OCI-LY3 (cell line): ENCODE measurements around the gene FRMPD4.

Experiments
- H2AFZ ChIP-seq: fragments of 200-600, 300-600 bp; shearing (Covaris generic); 2 replicates; pipeline ENCODE4 v1.6.0; 2014; ENCODE audit warnings: antibody characterized with exemption, low read depth, low read length
- H3K27ac ChIP-seq: fragments of 200-600, 300-600 bp; sonication (generic); 2 replicates; pipeline ENCODE4 v1.5.1; 2014; ENCODE audit warnings: mild to moderate bottlenecking, low read length, moderate library complexity, mixed read lengths
- H3K27me3 ChIP-seq: fragments of 200-600, 300-600 bp; sonication (generic); 2 replicates; pipeline ENCODE4 v1.6.1; 2014; ENCODE audit warnings: low read depth, low read length, mixed read lengths
- H3K36me3 ChIP-seq: fragments of 200-600, 300-600 bp; sonication (generic); replicated peaks from 2 replicates; pipeline ENCODE3; 2014; ENCODE audit warnings: low read depth, low read length, mixed read lengths
- H3K4me1 ChIP-seq: fragments of 300-600, 200-600 bp; sonication (generic); 2 replicates; pipeline ENCODE4 v1.6.1; 2014; ENCODE audit warnings: low read length, mixed read lengths
- H3K4me2 ChIP-seq: fragments of 200-600, 300-600 bp; sonication (generic); 2 replicates; pipeline ENCODE4 v1.6.1; 2014; ENCODE audit warnings: low read length, mixed read lengths
- H3K4me3 ChIP-seq: fragments of 300-600, 200-600 bp; sonication (generic); 2 replicates; pipeline ENCODE4 v1.5.1; 2014; ENCODE audit warnings: antibody characterized with exemption, mild to moderate bottlenecking, low read length, moderate library complexity
- H3K79me2 ChIP-seq: fragments of 300-600, 200-600 bp; shearing (Covaris generic); 2 replicates; pipeline ENCODE4 v1.6.1; 2014; ENCODE audit warnings: mild to moderate bottlenecking, low read length, mixed read lengths
- H3K9ac ChIP-seq: fragments of 300-600, 200-600 bp; shearing (Covaris generic); 2 replicates; pipeline ENCODE4 v1.6.0; 2014; ENCODE audit warnings: mild to moderate bottlenecking, low read length, moderate library complexity
- H3K9me3 ChIP-seq: fragments of 200-600, 300-600 bp; shearing (Covaris generic); 2 replicates; pipeline ENCODE4 v1.6.1; 2014; ENCODE audit warnings: low read length, mixed read lengths; ENCODE audit not compliant: insufficient read depth
- H4K20me1 ChIP-seq: fragments of 200-600, 300-600 bp; sonication (generic); 2 replicates; pipeline ENCODE4 v1.6.1; 2016; ENCODE audit warnings: low read length, mixed read lengths; ENCODE audit not compliant: insufficient read depth
- EZH2phosphoT487 ChIP-seq: fragments of 200-600 bp; shearing (Covaris generic); IDR thresholded peaks from 2 replicates; pipeline ENCODE4 v1.6.1; 2018; ENCODE audit warnings: antibody characterized with exemption, mixed run types, low read depth
- TF ChIP-seq, protein P1 (sequence below): fragments of 200-600, 300-600 bp; sonication (generic); IDR thresholded peaks from 2 replicates; pipeline ENCODE4 v1.5.1; 2014; ENCODE audit warnings: antibody characterized with exemption, low read length, low read depth

Gene FRMPD4

DNA sequence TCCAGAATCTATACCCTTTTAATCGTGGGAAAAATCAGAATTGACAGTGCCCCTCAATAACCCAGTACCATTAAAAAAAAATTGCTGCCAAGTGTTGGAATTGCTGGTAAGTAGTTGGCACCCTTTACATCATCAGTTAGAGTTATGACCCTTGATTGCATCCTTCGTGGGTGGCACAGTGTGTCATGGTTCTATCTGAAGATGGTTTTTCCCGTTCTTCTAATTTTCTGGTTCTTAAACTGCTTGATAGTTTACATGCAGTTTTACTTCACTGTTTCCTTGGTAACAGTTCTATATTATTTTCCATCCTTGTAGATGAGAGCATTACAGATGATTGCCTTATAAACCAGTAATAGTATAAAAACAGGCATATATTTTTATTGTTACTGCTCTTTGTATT lies 3.2 kb downstream of the FRMPD4 start:
- Histone ChIP-seq H3K27ac (peak overlapping the region; percentile 89), H3K9me3 (no peaks in the 10 kb centered on the region), H3K4me2 (peak overlapping the region; percentile 66), H2AFZ (no peak overlapping the region), H3K4me1 (peaks cover 44% of the 10 kb centered on the region), H3K4me3 (no peak overlapping the region), H3K27me3 (no peaks in the 10 kb centered on the region), H3K9ac (no peak overlapping the region; the same call in 1 of the 2 replicates), H3K36me3 (no peaks in the 10 kb centered on the region), H3K79me2 (no peaks in the 10 kb centered on the region), H4K20me1 (no peaks in the 10 kb centered on the region)
- TF ChIP-seq, protein P1, sequence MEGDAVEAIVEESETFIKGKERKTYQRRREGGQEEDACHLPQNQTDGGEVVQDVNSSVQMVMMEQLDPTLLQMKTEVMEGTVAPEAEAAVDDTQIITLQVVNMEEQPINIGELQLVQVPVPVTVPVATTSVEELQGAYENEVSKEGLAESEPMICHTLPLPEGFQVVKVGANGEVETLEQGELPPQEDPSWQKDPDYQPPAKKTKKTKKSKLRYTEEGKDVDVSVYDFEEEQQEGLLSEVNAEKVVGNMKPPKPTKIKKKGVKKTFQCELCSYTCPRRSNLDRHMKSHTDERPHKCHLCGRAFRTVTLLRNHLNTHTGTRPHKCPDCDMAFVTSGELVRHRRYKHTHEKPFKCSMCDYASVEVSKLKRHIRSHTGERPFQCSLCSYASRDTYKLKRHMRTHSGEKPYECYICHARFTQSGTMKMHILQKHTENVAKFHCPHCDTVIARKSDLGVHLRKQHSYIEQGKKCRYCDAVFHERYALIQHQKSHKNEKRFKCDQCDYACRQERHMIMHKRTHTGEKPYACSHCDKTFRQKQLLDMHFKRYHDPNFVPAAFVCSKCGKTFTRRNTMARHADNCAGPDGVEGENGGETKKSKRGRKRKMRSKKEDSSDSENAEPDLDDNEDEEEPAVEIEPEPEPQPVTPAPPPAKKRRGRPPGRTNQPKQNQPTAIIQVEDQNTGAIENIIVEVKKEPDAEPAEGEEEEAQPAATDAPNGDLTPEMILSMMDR = no peak
- no peak for TF ChIP-seq EZH2phosphoT487

DNA sequence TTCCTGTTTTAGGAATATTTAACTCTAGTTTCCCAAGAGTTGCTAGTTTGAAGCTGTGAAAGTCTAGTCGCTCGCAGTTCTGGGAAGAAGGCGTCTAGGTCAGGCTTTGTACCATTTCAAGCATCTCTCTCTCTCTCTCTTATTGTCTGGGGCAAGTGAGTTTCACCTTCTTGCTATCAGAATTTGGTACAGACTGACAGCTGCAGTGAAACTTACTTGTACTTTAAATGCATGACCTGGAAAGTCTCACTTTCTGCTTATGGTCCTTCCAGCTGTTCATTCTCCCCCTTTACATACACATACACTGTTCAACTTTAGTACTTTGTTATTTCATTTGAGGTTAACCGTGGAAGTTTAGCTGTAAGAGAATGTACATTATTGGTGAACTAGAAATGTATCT lies 4.4 kb downstream of the FRMPD4 start:
- Histone ChIP-seq H3K9ac (peak overlapping the region; percentile 37; the same call in 1 of the 2 replicates), H3K36me3 (no peaks in the 10 kb centered on the region), H3K9me3 (no peaks in the 10 kb centered on the region), H3K27ac (peak overlapping the region; percentile 89), H3K4me1 (peaks cover 44% of the 10 kb centered on the region), H3K79me2 (no peaks in the 10 kb centered on the region), H3K4me2 (peak overlapping the region; percentile 66), H3K4me3 (peak overlapping the region; percentile 61), H4K20me1 (no peaks in the 10 kb centered on the region), H2AFZ (peak overlapping the region; percentile 76; the same call in 1 of the 2 replicates), H3K27me3 (no peaks in the 10 kb centered on the region)
- TF ChIP-seq EZH2phosphoT487 = no peak
- TF ChIP-seq, protein P1 = no peak

DNA sequence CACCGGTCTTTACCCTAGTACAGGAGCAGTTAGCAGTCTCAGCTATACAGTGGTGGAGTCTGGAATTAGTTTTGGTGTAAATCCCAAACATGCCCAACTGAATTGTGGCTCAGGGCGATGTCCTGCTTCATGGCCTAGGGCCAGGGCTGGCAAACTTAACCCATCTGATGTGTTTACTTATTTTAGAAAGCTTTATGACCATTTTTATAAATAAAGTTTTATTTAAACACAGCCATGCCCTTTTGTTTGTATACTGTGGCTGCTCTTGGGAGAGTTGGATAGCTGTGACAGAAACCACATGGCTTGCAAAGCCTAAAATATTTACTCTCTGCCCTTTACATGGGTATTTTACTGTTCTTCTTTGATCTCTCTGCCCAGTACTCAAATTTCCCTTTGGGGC lies 7.1 kb downstream of the FRMPD4 start:
- H3K9ac ChIP-seq = no peak overlapping the region
- peaks cover 40% of the 10 kb centered on the region for H3K4me1 ChIP-seq
- no peaks in the 10 kb centered on the region for H3K27me3 ChIP-seq
- no peak overlapping the region for H3K4me2 ChIP-seq
- no peak for TF ChIP-seq EZH2phosphoT487
- TF ChIP-seq, protein P1 = no peak
- H3K79me2 ChIP-seq = no peaks in the 10 kb centered on the region
- H4K20me1 ChIP-seq = no peaks in the 10 kb centered on the region
- no peak overlapping the region for H3K27ac ChIP-seq
- H3K9me3 ChIP-seq = no peaks in the 10 kb centered on the region
- H3K4me3 ChIP-seq = no peak overlapping the region
- H2AFZ ChIP-seq = no peak overlapping the region
- H3K36me3 ChIP-seq = no peaks in the 10 kb centered on the region

DNA sequence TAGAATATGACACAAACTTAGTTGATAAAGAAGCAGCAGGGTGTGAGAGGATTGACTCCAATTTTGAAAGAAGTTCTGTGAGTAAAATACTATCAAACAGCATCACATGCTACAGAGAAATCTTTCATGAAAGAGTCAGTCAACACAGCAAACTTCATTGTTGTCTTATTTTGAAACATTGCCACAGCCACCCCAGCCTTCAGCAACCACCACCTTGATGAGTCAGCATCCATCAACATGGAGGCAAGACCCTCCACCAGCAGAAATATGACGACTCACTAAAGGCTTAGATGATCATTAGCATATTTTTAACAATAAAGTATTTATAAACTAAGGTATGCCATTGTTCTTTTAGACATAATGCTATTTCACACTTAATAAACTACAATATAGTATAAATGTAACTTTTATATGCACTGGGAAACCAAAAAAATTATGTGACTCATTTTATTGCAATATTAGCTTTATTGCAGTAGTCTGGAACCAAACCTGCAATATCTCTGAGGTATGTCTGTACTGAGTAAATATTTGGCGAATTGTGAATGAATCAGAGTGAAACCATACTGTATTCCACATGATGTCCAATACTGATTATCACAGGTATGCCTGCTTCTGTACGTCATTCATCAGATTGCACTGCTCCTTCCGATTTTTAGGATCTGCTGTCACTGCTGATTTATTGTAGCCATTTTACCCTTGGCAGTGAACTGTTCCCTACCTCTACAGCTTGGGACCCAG lies 11.6 kb downstream of the FRMPD4 start:
- Histone ChIP-seq H3K9me3 (no peaks in the 10 kb centered on the region), H3K36me3 (no peaks in the 10 kb centered on the region), H2AFZ (no peak overlapping the region), H3K79me2 (no peaks in the 10 kb centered on the region), H4K20me1 (no peaks in the 10 kb centered on the region), H3K4me2 (no peak overlapping the region), H3K27ac (no peak overlapping the region), H3K9ac (no peak overlapping the region), H3K4me3 (no peak overlapping the region), H3K27me3 (no peaks in the 10 kb centered on the region), H3K4me1 (no peaks in the 10 kb centered on the region)
- no peak for TF ChIP-seq EZH2phosphoT487
- TF ChIP-seq, protein P1 = no peak
